Fibroblast of gingiva (primary cell): ENCODE results near the gene ZNHIT3.
"Not testable (repeated sequence)": the region's sequence is repeated elsewhere in the genome, so short reads cannot be mapped to it uniquely, and the experiment has no call there.

Experiments
- DNase-seq: peaks from one replicate; pipeline ENCODE4 v3.0.0-alpha.2; 2011; ENCODE audit warnings: low read depth

Gene ZNHIT3

DNA sequence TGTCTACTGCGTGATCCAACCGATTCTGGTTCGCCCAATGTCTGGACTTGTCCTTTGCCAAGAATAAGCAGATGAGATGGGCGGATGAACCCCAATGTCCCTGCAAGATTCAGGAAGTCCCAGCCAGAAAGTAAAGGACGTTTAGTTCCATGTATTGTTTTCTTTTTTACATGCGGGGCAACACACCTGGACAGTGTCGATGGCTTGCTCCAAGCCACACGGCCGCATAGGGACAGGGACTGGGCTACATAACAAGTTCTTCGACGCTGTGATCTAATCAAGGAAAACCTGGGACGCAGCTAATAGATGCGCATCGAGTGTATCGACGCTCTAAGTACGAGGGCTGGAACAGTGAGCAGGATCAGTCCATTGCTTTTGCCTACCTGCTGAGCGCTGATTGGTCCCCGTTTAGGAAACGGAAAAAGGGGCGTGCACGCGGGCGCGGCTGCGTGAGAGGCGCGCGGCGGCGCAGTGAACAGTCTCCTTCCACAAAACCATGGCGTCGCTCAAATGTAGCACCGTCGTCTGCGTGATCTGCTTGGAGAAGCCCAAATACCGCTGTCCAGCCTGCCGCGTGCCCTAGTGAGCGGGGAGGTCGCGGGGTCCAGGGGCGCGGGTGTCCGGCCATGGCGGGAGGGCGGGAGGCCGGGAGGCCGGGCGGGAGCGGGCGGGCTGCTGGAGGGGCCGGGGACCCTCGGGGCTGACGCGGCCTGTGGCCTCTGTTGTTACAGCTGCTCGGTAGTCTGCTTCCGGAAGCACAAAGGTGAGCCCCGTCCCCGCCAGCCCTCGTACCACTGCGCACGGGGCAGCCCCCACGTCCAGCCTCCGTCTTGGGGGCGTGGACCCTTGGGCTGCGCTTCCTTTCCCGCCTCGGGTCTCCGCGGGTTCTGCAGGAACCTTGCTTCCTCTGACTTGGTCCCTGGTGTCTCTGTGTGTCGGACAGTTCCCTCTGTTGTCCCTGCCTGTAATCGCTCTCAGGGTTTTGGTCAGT lies at the start of gene ZNHIT3:
Gene ZNHIT3 (plus strand): TSS at position 478 of the 991 bp plus-strand sequence. CDS start 19 bp downstream, at position 497.
- peak; percentile 93 for DNase-seq

DNA sequence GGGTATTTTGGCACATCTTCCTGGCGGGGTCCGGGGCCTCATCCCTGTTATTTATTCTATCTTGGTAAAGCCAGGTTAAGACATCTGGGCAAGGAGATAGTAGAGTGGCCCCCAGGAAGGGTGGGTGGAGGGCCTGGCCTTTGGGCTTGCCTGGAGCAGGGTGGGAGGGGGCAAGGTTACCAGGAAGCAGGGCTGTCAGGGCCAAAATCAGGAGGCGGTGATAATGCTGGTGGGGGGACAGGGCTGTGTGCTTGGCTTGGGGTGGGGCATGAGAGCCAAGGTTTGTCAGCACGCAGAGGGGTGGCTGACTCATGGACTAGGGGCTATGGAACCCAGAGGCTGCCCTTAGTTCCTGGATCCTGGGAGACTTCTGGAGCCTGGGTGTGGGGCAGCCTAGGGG lies 44.7 kb upstream of the ZNHIT3 start:
- not testable (repeated sequence) for DNase-seq

DNA sequence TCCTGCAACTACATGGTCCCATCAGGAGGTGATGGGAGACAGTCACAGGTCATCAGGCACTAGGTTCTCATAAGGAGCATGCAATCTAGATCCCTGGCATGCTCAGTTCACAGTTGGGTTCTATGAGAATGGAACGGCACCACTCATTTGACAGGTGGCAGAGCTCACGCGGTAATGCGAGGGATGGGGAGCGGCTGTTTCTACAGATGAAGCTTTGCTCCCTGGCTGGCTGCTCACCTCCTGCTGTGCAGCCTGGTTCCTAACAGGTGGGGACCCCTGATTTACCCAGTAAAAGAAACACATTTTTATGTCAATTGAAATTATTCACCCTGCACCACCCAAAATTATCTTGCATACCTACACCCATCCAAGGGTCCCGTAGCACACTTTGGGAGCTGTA lies 42.7 kb upstream of the ZNHIT3 start:
- DNase-seq: no peak

DNA sequence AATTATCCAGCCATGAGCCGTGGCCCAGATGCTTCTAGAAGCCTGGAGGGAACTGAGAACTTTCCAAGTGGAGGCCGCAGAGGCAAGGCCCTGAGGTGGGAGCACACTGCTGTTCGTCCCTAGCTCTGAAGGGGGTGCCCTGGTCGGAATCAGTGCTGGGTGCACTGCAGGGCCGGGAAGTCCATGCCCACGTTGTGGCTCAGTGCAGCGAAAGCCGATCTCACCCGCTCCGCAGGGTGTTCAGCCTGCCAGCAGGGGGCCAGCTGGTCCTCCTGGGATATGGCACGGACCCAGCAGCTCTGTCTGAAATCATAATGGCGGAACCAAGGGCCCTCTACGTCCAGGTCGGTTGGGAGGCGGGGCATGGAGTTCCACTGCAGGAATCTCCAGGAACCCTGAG lies 36.5 kb upstream of the ZNHIT3 start:
- DNase-seq: not testable (repeated sequence)

DNA sequence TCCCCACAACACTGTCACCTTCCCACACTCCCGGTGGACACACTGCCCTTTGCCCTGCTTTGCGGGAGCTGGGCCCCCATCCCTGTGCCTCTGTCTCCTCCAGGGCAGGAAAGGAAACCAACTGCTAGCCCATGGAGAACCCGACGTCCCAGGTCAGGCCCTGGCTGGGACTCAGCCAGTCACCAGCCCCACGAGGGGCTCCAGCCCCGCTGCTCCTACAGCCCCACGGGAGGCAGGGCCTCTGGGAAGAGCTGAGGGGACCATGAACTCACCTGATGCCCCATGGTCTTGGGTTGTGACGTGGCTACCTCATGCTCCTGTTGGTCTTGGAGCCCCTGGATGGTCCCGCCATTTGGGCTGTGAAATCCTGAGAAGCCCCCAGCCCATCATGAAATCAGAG lies 33.6 kb upstream of the ZNHIT3 start:
- not testable (repeated sequence) for DNase-seq

DNA sequence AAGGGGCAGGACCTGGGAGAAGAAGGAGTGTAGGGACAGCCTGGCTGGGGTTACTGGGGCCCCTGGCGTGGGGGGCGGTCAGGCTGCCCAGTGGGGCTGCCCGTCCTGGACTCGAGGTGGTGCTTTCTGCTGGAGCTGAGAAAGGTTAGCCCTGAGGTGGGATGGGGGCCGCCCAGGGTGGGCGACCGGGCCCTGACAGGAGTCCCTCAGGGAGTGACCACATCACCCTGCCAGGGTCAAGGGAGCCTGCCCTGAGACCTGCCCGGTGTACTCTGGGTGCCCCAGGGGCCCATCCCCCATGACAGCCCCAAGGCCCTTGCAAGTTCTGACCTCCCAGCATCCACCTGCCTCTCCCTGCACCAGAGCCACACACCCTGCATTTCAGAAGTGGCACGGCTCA lies 28.8 kb upstream of the ZNHIT3 start:
- not testable (repeated sequence) for DNase-seq

DNA sequence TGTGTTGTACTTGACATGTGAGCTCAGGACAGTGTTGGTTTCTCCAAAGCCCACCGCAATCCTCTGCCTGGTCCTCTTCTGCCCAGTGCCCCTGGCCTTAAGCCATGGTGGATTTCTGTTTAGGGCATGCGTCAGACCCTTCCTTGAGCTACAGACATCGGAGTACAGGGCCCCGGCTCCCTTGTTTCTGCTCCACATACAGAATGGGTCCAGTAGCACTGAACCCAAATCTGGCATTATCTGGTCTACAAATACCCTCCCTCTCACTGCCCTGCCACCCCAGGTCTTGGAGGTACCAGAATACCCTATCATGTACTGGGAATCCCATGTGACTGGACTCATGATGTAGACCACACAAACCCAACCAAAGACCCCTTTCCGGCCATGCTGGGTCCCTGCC lies 27.4 kb upstream of the ZNHIT3 start:
- no peak for DNase-seq

DNA sequence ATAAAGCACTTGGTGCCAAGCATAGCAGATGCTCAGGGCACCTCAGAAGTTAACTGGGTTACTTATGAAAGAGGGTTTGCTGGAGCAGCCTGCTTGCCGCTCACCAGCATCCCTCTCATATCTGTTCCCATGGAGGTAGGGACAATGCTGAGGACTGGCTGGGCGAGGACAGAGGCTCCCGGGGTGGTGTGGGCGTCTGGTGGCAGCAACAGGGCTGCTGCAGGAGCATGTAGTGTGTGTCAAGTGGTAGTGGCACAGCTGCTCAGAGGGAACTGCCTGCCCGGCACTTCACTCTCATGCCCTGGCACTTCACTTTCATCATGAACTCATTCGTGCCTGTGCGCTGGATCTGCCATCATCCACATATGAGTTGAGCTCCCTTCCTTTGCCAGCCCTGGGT lies 26.9 kb upstream of the ZNHIT3 start:
- no peak for DNase-seq

DNA sequence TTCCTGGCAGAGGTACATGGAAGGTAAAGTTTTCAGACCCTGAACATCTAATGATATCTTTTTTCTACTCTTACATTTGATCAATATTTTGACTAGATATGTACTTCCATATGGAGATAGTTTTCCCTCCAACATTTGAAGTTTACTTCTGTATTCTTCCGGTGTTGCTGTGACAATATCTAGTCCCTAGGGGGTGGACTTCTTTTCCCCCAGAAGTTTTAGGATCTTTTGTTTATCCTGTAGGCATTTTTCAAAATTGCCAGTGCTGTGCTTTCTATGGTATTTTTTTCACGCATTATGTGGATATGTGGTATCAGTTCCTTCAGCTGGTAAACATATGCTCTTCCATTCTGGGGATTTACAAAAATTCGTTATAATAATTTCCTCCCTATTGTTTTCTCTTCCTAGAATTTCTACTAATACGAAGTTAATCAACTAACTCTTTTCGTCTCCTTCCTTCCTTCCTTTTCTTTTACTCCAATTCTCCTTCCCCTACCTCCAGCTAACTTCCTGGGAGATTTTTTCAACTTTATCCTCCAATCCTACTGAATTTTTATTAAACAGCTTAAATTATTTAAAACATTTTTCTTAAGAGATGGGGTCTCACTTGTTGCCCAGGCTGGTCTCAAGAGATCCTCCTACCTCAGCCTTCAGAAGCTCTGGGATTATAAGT lies 26.1 kb upstream of the ZNHIT3 start:
- no peak for DNase-seq

DNA sequence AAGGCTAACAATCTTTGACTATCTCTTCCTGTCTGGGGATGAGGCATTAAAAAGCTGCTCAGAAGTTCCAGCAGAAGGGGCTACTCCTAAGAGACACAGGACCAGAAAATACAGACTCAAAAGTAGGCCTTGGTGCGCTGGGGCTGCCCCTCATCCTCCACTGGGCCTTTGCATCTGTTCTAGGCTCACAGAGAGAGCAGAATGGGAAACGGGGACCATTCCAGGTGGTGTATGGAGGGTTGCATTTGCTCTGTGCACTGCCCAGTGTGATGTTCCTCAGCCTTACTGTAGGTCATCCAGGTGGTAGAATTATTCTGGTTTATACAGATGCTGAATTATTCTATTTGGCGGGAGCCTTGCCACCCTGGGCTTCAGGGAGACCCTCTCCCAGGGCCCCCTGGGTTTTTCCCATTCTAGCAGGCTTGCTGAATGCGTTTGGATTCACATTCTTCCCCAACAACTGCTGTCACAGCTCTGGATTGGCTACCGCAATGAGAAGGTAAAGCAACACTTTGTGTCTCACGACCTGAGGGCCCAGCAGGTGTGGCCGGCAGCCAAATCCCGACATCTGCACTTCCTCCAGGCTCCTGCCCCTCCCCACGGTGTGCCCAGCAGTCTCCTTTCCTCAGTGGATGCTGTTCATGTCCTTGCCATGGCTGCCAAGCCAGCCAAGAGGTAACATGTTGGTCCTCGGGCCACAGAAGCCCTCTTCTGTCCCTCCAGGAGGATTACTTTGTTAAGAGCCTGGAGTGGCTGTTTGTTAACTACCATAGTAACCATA lies 25.0 kb upstream of the ZNHIT3 start:
- DNase-seq: no peak

DNA sequence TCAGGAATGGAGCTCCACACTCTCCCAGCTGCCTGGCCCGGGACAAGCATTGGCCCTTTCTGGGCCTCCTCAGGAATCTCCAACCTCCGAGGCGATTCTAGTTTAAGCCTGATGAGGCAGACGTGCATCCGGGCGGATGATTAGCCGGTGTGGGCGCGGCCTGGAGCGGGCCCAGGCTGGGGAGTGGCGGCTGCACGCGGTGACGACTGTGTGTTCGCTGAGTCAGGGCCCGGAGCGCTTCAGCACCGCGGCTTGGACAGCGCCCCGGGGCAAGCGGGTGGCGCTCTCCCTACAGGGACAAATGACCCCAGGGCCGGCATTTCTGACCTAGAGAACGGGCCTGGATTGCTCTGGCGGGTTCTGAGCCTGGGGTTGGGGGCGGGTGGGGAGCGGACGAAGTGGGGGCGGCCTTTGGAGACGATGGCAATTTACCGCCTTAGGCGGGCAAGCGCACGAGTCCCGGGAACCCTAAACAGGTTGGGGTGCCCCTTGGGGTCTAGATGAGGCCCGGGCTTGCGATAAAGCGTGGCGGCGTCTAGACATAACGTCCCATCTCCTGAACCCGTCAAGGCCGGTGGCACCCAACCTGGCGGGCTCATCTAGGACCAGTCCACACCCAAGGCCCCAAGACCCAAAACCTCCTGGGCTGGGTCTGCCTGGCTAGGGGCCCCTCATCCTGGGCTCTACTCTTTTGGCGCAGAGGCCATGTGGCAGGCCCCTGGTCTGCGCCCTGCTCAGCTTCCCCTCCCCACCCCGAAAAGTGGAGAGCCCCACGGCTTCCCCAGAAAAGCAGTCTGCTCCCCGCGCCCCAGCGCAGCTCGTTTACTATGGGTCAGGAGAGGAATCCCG lies 22.3 kb upstream of the ZNHIT3 start:
- peak; percentile 53 for DNase-seq

DNA sequence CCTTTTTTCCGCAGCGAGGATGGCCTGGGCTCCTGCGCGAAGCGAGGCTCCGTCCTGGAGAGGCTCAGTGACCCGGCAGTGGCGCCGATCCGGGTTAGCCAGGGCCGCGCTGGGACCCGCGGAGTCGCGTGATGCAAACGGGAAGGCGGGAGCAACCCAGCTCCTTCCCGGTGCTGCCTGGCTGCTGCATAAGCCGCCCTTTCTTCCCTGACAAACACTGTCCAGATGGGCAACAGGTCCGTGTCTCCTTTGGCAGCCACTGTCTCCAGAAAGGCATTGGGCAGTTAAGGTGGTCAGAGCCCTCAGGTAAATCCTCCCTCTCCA lies 21.8 kb upstream of the ZNHIT3 start:
- DNase-seq: no peak

DNA sequence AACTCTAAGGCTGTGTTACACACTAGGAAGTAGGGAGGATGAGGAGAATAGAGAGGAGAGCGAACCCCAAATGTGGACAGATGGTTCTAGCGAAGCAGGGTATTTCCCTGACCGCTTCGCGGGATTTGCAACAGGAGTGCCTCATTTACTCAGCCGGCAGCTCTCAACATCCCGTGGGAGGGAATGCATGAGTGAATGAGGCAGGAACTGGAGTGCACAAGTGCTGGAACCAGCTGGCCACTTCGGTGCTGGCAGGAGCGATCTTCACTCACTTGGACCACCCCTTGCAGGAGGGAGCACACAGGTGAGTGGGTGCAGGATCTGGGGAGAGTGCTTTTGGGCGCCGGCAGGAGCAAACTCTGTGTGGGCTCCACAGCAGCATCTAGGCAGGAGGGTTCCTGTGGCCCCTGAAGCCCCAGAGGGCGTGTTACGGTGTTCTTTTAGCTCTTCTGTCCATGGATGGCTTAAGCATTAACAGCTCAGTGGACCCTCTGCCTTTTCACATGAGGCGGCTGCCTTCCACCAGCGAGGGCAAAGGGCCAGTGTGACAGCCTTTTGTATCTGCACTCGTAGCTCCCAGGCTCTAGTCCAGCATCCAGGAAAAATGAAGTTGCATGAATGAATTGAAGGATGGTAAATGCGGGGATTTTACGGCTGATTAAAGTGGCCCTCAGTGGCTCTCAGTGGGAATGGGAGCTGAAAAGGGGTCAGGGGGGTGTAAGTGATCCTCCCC lies 17.4 kb upstream of the ZNHIT3 start:
- no peak for DNase-seq

DNA sequence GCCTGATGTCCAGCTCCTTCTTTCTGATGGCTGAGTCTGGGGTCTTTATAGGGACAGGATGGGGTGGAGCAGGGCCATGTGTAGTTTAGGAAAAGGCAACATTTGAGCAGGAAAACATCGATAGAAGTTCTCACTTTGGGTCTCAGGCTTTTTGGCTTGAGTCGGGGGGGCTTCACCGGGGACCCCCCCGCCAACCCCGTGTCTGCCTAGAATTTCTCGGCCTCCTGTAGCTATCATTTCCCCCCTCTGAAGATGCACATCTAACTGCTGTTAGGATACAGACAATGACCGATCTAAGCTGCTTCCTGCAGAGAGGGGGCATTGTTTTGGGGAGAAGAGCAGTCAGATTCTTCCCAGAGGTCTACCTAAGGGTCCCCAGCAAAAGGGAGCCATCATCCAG lies 16.7 kb upstream of the ZNHIT3 start:
- DNase-seq: no peak

DNA sequence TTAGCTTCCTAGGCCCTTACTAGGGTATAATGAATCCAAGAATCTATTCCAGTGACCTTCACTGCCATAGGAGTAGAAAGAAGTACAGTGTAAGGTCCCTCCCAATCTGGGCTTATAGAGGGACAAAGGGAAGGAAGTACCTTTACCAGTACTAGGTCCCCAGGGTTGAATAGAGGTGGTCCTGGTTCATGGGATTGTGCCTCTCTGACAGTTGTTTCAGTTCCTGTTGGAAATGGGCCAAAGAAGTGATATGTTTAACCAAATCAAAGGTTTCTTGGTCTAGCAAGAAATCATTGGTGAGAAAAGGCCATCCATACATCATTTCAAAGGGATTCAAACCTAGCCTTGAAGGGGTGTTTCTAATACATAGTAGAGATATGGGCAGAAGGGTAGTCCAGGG lies 16.0 kb upstream of the ZNHIT3 start:
- no peak for DNase-seq

DNA sequence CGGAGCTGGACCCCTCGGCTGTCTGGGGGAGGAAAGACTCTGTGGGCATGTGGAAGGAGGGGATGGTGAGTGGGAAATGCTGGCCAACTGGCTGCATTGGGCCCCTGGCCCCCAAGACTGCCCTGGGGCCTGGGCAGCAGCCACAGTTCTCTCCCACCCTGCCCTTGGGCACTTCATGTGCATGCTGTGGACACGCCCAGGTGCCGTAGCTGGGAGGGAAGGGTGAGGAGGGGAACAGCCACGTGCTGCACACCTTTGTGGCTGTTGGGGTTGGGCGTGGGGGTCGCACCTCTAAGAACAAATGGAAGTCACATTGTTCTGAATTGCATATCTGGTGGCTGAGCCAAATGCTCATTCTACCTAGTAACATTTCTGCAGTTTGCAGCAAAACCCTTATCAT lies 11.9 kb upstream of the ZNHIT3 start:
- DNase-seq: no peak

DNA sequence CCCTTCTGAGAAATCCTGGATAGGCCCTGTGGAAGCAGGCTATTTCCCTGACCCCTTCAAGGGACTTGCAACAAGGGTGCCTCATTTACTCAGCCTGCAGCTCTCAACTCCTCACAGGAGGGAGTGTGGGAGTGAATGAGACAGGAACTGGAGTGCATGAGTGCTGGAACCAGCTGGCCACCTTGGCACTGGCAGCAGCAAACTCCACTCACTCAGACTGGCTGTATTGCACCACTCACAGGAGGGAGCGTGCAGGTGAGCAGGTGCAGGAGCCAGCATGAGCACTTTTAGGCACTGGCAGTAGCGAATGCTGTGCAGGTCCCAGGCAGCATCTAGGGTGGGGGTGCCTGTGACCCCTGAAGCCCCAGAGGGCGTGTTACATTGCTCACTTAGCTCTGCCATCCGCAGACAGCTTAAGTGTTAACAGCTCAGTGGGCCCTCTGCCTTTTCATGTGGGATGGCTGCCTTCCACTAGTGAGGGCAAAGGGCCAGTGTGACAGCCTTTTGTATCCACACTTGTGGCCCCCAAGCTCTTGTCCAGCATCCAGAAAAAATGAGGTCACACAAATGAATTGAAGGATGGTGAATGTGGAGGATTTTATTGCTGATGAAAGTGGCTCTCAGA lies 11.0 kb upstream of the ZNHIT3 start:
- no peak for DNase-seq

DNA sequence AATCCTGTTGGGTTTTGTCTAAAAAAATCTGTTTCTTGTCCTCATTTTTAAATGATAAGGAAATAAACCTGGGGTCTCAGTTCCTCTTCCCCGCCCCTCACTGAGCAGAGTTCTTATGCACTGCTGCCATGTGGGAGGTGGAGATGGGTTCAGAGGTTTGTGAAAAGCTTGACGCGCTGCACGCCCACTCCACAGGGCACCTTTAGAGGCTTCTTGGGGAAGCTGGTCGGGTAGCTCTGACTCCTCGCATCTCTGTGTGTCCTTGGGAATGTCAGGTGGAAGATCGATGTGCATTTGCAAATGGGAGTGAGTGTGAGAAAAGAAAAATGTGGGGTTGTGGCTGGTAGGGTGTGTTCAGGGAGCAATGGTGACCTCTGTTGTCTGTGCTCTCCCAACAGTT lies 4.7 kb upstream of the ZNHIT3 start:
- no peak for DNase-seq

DNA sequence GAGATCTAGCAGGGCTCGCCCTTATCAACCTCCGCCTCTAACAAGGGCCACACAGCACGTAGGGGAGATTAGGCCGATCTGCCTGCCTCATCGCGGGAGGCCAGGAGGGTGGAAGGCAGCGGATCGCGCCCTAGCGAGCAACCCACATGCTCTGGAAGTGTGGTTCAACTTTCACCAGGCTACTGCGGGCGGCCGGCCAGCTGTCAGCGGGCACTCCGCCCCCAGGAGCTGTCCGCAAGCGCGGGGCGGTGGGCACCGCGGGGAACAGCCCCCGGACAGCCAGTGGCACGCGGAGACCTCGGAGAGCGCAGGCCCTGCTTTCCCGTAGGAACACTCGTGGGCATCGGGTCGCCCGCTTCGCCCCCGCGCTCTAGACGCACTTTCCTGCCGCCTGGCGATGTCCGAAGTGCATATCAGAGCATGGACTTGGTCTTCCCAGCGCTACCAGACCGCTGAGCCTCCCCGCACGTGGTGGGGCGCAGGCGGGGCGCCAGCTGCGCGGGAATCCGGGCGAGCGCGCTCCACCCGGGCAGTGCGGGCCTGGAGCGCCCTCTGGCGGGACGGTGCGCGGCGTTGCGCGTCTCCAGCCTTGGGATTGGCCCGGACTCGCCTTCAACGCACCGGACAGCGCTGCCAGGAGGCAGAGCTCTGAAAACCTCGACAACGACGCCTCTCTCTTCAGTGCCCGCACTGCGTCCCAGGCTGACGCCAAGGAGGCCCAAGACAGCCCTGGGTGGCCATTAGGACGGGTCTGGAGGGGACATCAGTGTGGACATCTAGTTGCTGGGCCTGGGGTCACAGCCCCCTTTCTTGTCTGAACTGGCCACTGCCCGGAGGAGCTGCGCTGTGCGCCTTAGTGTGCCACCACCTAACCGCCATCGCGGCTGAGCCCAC lies 3.6 kb upstream of the ZNHIT3 start:
- peak; percentile 63 for DNase-seq
